ENCODE measurements around the gene GPR31.

DNA sequence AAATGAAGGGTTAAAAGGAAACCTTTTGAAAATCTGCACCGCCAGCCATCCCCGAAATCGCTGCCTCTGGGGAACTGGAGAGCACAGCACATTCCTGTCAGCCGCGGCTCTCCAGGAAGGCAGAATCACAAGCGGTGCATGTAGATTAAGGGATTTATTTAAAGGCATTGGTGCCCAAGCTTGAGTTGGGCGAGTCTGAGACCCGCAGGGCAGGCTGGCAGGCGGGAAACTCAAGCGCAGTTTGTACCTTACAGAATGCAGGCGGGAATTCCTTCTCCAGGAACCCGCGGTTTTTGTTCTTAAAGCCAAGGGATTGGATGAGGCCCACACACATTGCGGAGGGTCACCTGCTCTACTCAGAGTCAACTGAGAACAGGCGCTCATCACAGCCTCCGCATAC lies 10.8 kb downstream of the GPR31 start:
- TF ChIP-seq EP300 (IDR thresholded peaks at IDR 0.05): no peak
- TF ChIP-seq, protein P1, sequence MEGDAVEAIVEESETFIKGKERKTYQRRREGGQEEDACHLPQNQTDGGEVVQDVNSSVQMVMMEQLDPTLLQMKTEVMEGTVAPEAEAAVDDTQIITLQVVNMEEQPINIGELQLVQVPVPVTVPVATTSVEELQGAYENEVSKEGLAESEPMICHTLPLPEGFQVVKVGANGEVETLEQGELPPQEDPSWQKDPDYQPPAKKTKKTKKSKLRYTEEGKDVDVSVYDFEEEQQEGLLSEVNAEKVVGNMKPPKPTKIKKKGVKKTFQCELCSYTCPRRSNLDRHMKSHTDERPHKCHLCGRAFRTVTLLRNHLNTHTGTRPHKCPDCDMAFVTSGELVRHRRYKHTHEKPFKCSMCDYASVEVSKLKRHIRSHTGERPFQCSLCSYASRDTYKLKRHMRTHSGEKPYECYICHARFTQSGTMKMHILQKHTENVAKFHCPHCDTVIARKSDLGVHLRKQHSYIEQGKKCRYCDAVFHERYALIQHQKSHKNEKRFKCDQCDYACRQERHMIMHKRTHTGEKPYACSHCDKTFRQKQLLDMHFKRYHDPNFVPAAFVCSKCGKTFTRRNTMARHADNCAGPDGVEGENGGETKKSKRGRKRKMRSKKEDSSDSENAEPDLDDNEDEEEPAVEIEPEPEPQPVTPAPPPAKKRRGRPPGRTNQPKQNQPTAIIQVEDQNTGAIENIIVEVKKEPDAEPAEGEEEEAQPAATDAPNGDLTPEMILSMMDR (IDR thresholded peaks at IDR 0.05): no peak
- TF ChIP-seq POLR2A (IDR thresholded peaks at IDR 0.05): no peak
